HFF-Myc (cell line): ENCODE data around the gene AP4M1.

Experiments used
- DNase-seq: peaks from one replicate; pipeline ENCODE4 v3.0.0-alpha.2; 2011; ENCODE audit warnings: low read depth; ENCODE audit errors: extremely low read depth
- H3K4me3 ChIP-seq: replicated peaks from 2 replicates; pipeline ENCODE4 v1.5.1; 2011; ENCODE audit warnings: low read depth, mild to moderate bottlenecking, control low read depth, low read length
- CTCF ChIP-seq: IDR thresholded peaks from 2 replicates; pipeline ENCODE4 v1.5.1; 2012; ENCODE audit warnings: mild to moderate bottlenecking, low read depth, low read length, control low read depth; ENCODE audit errors: missing control alignments

AP4M1 gene

DNA sequence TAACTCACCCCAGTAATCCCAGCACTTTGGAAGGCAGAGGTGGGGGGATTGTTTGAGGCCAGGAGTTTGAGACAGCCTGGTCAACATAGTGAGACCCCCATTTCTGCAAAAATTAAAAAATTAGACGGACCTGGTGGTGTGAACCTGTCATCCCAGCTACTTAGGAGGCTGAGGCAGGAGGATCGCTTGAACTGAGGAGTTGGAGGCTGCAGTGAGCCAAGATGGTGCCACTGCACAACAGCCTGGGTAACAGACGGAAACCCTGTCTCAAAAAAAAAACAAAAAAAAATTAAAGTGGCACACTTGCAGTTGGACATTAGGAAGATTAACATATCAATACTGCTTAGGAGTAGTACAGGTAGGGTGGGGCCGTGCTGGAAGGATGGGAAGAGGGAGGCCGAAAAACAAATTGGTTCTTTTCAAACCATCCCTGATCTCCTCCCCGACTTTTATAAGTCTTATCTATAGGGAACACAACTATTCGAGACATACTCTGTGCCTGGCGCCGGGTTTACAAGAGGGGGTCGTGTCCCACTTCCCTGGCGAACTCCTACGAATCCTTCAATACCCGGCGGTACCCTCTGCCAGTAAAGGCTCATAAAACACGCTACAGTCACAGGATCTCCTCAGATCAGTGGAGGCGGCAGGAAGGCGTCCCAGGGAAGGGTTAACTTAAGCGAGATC, 17.1 kb downstream of the AP4M1 start:
- DNase-seq: no peak
- TF ChIP-seq CTCF: no peak

DNA sequence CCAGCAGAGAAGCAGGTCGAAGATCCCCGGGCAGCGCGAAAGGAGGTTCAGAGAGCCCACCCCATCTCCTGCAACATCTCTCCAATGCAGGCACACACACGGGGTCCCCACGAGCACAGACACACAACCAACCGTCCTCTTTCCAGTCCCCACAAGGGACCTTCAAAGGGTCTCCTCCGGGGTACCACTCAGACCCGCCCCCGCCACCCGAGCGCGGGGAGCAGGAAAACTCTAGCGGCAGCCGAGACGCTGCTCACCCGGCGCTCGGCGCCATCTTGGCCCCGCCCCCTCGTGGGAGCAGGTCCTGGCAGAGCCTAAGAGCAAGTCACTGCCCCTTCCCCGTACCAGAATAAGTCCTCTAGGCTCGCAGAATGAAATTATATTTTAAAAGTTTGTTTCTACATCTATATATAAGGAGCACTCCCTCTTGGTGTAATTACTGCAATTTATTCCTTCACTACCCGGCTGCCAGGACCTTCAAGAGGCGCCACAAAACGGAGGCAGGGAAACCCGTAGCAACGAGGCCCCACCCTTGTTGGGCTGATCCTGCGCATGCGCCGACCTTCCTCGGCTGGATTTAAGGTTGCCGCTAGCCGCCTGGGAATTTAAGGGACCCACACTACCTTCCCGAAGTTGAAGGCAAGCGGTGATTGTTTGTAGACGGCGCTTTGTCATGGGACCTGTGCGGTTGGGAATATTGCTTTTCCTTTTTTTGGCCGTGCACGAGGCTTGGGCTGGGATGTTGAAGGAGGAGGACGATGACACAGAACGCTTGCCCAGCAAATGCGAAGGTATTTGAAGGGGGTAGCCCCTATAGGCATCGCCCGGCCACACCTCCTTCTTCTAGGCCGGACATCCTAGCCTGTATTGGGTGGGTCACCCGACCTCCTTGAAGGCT, 17.9 kb downstream of the AP4M1 start, which contains the start of the genes CNPY4 and TAF6:
Gene CNPY4 (plus strand): TSS at position 563 of the 898 bp plus-strand sequence. CDS start 111 bp downstream, at position 674.
Gene TAF6 (minus strand): TSS at position 287 of the 898 bp plus-strand sequence. CDS start 5,149 bp downstream, outside the sequence.
- peak; percentile 89 for DNase-seq
- H3K4me3 ChIP-seq: peak within 1 kb of the TSS; percentile 98
- TF ChIP-seq CTCF: no peak

More for the DNA sequence above, 17.1 kb downstream of the AP4M1 start:
- H3K4me3 ChIP-seq: peak overlapping the region; percentile 98

GRCh38 chr7:100119970-100120732, 18.7 kb downstream of the AP4M1 start:
- DNase-seq: no peak
- no peak for TF ChIP-seq CTCF
- peak overlapping the region; percentile 98 for H3K4me3 ChIP-seq

DNA sequence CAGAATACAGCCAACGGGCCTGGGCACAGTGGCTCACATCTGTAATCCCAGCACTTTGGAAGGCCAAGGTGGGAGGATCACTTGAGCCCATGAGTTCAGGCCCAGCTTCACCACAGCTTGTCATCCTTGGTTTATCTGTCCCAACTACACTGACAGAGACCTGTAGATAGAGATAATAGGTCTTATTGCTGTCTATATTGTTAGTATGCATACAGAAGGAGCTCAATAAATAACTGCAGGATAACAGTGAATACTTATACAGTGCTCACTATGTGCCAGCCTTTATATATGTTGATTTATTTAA, 19.2 kb downstream of the AP4M1 start:
- no peak for DNase-seq
- no peak for TF ChIP-seq CTCF
- peak overlapping the region; percentile 98 for H3K4me3 ChIP-seq

DNA sequence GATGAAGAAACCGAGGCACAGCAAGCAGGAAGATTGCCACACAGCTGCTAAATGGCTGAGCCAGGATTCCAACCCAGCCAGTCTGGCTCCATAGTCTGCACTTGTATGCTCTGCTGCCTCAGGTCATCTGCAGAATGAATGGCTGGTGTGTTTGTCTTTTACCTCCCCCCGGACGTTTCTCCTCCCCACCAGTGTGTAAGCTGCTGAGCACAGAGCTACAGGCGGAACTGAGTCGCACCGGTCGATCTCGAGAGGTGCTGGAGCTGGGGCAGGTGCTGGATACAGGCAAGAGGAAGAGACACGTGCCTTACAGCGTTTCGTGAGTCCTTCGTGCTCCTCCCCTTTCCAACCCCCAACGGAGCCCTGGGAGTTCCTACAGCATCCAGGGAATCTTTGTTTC, 20.6 kb downstream of the AP4M1 start:
- no peak for DNase-seq
- TF ChIP-seq CTCF: no peak
- H3K4me3 ChIP-seq: no peak overlapping the region

- TF ChIP-seq CTCF: no peak
- no peak for DNase-seq
- no peak overlapping the region for H3K4me3 ChIP-seq
Observed at GRCh38 chr7:100122568-100122967, 21.1 kb downstream of the AP4M1 start.
